NOMO-1 treated with DMSO at 0.1 percent for 48 hours (cell line): Measurements from ENCODE around the gene TRIM41.
"Not testable (repeated sequence)": the region's sequence is repeated elsewhere in the genome, so short reads cannot be mapped to it uniquely, and the experiment has no call there.

Experiments
- DNase-seq: peaks from one replicate; lab custom pipeline; 2025; ENCODE audit not compliant: unreplicated experiment; lab: John Stamatoyannopoulos, UW

The TRIM41 gene

GRCh38 chr5:181192337-181193046 is 30.6 kb upstream of the TRIM41 start:
- DNase-seq, result no peak

GRCh38 chr5:181193656-181194055 is 29.4 kb upstream of the TRIM41 start:
- no peak for DNase-seq

- DNase-seq, result no peak
Observed at GRCh38 chr5:181194489-181195248, 28.4 kb upstream of the TRIM41 start.

GRCh38 chr5:181195249-181195761 is 27.8 kb upstream of the TRIM41 start:
- no peak for DNase-seq

GRCh38 chr5:181197326-181197951 is 25.6 kb upstream of the TRIM41 start:
- DNase-seq, result no peak

- DNase-seq, result no peak
Observed at GRCh38 chr5:181198106-181198685, 24.9 kb upstream of the TRIM41 start.

GRCh38 chr5:181198905-181199519 is 24.1 kb upstream of the TRIM41 start:
- no peak for DNase-seq

GRCh38 chr5:181199881-181200638 is 23.0 kb upstream of the TRIM41 start:
- DNase-seq, result no peak

- no peak for DNase-seq
Observed at GRCh38 chr5:181200816-181201215, 22.3 kb upstream of the TRIM41 start.

- DNase-seq, result no peak
Observed at GRCh38 chr5:181203093-181203711, 19.9 kb upstream of the TRIM41 start.

- DNase-seq, result no peak
Observed at GRCh38 chr5:181203777-181204112, 19.3 kb upstream of the TRIM41 start.

GRCh38 chr5:181204113-181204825 is 18.8 kb upstream of the TRIM41 start:
- no peak for DNase-seq

- DNase-seq, result no peak
Observed at GRCh38 chr5:181204826-181205760, 18.0 kb upstream of the TRIM41 start, which contains the start of gene TRIM7. Gene TRIM7, minus strand, starts transcription at chr5:181205196. Its CDS starts 86 bp downstream, at chr5:181205110.

- no peak for DNase-seq
Observed at GRCh38 chr5:181205761-181206649, 17.1 kb upstream of the TRIM41 start.

- DNase-seq, result no peak
Observed at GRCh38 chr5:181207214-181207959, 15.7 kb upstream of the TRIM41 start.

- no peak for DNase-seq
Observed at GRCh38 chr5:181207960-181208253, 15.2 kb upstream of the TRIM41 start.

GRCh38 chr5:181209006-181209405 is 14.1 kb upstream of the TRIM41 start:
- not testable (repeated sequence) for DNase-seq
